T-helper 1 cell treated with Interleukin-12 subunit alpha and Interleukin-12 subunit beta and Interleukin-4 antibody, amounts not matched to agents 30 μg/mL and 1 μg/mL, for 36 hours (primary cell): Measurements from ENCODE around the gene C17orf50.

Experiments used
- H3K27ac Mint-ChIP-seq: one replicate; pipeline ENCODE4 v1.8.0; 2021; ENCODE audit warnings: mild to moderate bottlenecking, mixed read lengths
- H3K27me3 Mint-ChIP-seq: one replicate; pipeline ENCODE4 v1.8.0; 2021; ENCODE audit warnings: low read depth, mixed read lengths
- H3K36me3 Mint-ChIP-seq: one replicate; pipeline ENCODE4 v1.8.0; 2021; ENCODE audit warnings: low read depth, mixed read lengths
- H3K4me1 Mint-ChIP-seq: one replicate; pipeline ENCODE4 v1.8.0; 2021; ENCODE audit warnings: low read depth, mixed read lengths
- H3K4me3 Mint-ChIP-seq: one replicate; pipeline ENCODE4 v1.8.0; 2021; ENCODE audit warnings: mild to moderate bottlenecking, moderate library complexity, mixed read lengths
- H3K9me3 Mint-ChIP-seq: one replicate; pipeline ENCODE4 v1.8.0; 2021; ENCODE audit warnings: mixed read lengths

Gene C17orf50

DNA sequence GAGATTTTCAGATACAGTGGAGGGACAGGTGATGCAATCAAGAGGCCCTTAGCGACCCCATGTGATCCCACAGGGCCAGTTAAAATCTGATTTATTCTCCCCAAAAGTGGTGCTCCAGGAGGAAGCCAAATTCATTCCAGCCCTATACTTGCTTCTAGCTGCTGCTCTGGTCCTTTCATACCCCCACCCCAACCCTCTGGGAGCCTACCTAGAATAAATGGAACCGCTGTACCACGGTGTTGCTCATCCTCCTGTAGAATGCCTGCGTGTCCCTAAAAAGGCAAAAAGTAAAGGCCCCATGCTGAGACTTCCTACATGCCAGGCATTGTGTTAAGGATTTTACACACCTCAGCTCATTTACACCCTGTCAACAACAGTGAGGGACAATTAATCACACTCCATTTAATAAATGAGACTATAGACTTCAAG is 31.3 kb upstream of the C17orf50 start:
- H3K27ac Mint-ChIP-seq, result no peak overlapping the region
- peaks cover 30% of the 10 kb centered on the region for H3K36me3 Mint-ChIP-seq
- peaks cover 10% of the 10 kb centered on the region for H3K4me1 Mint-ChIP-seq
- peaks cover 26% of the 10 kb centered on the region for H3K27me3 Mint-ChIP-seq
- no peak overlapping the region for H3K4me3 Mint-ChIP-seq
- no peaks in the 10 kb centered on the region for H3K9me3 Mint-ChIP-seq

DNA sequence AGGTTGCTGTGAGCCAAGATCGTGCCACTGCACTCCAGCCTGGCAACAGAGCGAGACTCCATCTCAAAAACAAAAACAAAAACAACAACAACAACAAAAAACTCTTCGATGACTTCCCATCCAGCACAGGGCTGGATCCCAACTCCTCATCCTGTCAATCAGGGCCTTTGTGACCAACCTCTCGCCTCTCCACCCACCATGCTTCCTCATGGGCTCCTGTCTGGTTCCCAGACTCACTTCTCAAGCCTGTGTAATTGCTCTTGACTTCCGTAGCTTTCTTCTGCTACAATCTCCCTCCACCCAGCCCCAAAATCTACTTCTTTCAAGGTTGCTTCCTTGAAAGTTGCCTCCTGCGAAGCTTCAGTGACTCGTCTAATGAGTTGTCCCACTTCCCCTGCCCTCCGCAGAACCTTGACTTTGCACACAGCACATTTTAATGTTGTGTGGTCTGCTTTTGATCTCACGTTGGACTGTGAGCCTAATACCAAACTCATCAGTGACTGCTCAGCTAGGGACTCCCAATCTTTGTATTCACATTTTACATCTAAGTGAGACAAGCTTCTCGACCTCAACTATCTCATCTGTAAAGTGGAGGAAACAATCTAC is 30.2 kb upstream of the C17orf50 start:
- peak overlapping the region; percentile 40 for H3K4me3 Mint-ChIP-seq
- H3K27ac Mint-ChIP-seq, result no peak overlapping the region

GRCh38 chr17:35731239-35731916 is 29.3 kb upstream of the C17orf50 start, which contains the start of gene RASL10B:
RASL10B (plus strand) TSS chr17:35731639; CDS start chr17:35735185, 3,546 bp downstream.
- Mint-ChIP-seq H3K9me3 (no peaks in the 10 kb centered on the region), H3K4me1 (peaks cover 10% of the 10 kb centered on the region), H3K36me3 (peaks cover 15% of the 10 kb centered on the region), H3K4me3 (peak within 1 kb of the TSS; percentile 40), H3K27ac (no peak within 1 kb of the TSS), H3K27me3 (peaks cover 26% of the 10 kb centered on the region)

More for the DNA sequence above, 30.2 kb upstream of the C17orf50 start:
- Mint-ChIP-seq H3K36me3 (peaks cover 20% of the 10 kb centered on the region), H3K27me3 (peaks cover 26% of the 10 kb centered on the region), H3K4me1 (peaks cover 10% of the 10 kb centered on the region), H3K9me3 (no peaks in the 10 kb centered on the region)

GRCh38 chr17:35731917-35732805 is 28.5 kb upstream of the C17orf50 start:
- Mint-ChIP-seq H3K36me3 (peaks cover 15% of the 10 kb centered on the region), H3K9me3 (no peaks in the 10 kb centered on the region), H3K27ac (no peak overlapping the region), H3K27me3 (peaks cover 26% of the 10 kb centered on the region), H3K4me1 (peaks cover 10% of the 10 kb centered on the region), H3K4me3 (peak overlapping the region; percentile 31)

GRCh38 chr17:35732806-35733136 is 27.9 kb upstream of the C17orf50 start:
- peaks cover 26% of the 10 kb centered on the region for H3K27me3 Mint-ChIP-seq
- peaks cover 15% of the 10 kb centered on the region for H3K36me3 Mint-ChIP-seq
- H3K4me1 Mint-ChIP-seq, result peaks cover 10% of the 10 kb centered on the region
- no peak overlapping the region for H3K27ac Mint-ChIP-seq
- no peak overlapping the region for H3K4me3 Mint-ChIP-seq
- H3K9me3 Mint-ChIP-seq, result no peaks in the 10 kb centered on the region

- peaks cover 10% of the 10 kb centered on the region for H3K4me1 Mint-ChIP-seq
- peaks cover 12% of the 10 kb centered on the region for H3K36me3 Mint-ChIP-seq
- no peak overlapping the region for H3K27ac Mint-ChIP-seq
- peaks cover 26% of the 10 kb centered on the region for H3K27me3 Mint-ChIP-seq
- no peaks in the 10 kb centered on the region for H3K9me3 Mint-ChIP-seq
- H3K4me3 Mint-ChIP-seq, result no peak overlapping the region
Observed at GRCh38 chr17:35733366-35733765, 27.3 kb upstream of the C17orf50 start.

DNA sequence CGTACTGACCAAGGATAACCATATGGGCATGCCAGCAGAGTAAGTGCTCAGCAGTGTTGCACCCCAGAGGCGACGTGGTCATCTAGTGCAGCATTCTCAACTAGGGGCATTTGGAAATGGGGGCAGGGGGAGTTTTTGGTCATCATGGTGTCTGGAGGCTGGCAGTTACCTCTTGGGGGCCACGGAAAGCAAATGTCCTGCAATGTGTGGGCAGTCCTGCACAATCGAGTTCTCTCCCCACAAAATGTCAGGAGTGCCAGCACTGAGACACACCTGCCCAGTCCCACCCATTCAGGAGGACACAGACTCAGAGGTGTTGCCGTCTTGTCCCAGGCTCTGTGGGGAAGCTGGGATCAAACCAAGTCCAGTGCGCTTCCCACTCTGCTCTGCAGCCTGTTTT is 26.3 kb upstream of the C17orf50 start:
- no peaks in the 10 kb centered on the region for H3K9me3 Mint-ChIP-seq
- H3K4me3 Mint-ChIP-seq, result no peak overlapping the region
- peaks cover 10% of the 10 kb centered on the region for H3K4me1 Mint-ChIP-seq
- H3K36me3 Mint-ChIP-seq, result peaks cover 9% of the 10 kb centered on the region
- no peak overlapping the region for H3K27ac Mint-ChIP-seq
- H3K27me3 Mint-ChIP-seq, result peaks cover 30% of the 10 kb centered on the region

DNA sequence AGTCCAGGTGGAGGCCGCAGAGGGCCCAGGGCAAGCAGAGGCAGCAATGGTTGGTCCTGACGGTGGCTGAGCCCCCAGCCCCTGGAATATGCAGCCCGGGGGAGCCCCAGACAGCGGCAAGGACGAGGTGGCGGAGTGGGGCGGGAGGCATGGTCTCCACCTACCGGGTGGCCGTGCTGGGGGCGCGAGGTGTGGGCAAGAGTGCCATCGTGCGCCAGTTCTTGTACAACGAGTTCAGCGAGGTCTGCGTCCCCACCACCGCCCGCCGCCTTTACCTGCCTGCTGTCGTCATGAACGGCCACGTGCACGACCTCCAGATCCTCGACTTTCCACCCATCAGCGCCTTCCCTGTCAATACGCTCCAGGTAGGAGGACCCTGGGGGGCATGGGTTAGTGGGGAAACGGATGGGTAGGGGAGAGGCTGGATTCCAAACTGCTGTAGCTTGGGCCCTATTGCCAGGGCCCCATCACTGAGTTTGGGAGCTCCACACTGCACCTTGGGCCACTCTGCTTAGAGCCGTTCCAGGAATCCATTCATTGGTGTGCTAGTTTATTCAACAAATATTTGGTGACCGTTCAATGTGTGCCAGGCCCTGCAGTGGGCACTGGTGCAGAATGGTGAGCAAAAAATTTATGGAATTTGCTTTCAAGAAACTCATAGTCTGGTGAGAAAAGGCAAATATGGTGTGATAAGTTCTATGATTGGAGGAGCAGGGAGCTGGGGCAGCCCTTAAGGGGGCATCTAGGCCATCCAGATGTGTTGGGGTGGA is 25.5 kb upstream of the C17orf50 start:
- no peak overlapping the region for H3K27ac Mint-ChIP-seq
- H3K4me1 Mint-ChIP-seq, result peaks cover 12% of the 10 kb centered on the region
- H3K27me3 Mint-ChIP-seq, result peaks cover 38% of the 10 kb centered on the region
- no peaks in the 10 kb centered on the region for H3K9me3 Mint-ChIP-seq
- H3K36me3 Mint-ChIP-seq, result peaks cover 9% of the 10 kb centered on the region
- H3K4me3 Mint-ChIP-seq, result no peak overlapping the region

- H3K27me3 Mint-ChIP-seq, result peaks cover 36% of the 10 kb centered on the region
- no peaks in the 10 kb centered on the region for H3K9me3 Mint-ChIP-seq
- peaks cover 3% of the 10 kb centered on the region for H3K4me1 Mint-ChIP-seq
- H3K36me3 Mint-ChIP-seq, result peaks cover under 1% of the 10 kb centered on the region
- no peak overlapping the region for H3K4me3 Mint-ChIP-seq
- H3K27ac Mint-ChIP-seq, result no peak overlapping the region
Observed at GRCh38 chr17:35736236-35736635, 24.5 kb upstream of the C17orf50 start.

DNA sequence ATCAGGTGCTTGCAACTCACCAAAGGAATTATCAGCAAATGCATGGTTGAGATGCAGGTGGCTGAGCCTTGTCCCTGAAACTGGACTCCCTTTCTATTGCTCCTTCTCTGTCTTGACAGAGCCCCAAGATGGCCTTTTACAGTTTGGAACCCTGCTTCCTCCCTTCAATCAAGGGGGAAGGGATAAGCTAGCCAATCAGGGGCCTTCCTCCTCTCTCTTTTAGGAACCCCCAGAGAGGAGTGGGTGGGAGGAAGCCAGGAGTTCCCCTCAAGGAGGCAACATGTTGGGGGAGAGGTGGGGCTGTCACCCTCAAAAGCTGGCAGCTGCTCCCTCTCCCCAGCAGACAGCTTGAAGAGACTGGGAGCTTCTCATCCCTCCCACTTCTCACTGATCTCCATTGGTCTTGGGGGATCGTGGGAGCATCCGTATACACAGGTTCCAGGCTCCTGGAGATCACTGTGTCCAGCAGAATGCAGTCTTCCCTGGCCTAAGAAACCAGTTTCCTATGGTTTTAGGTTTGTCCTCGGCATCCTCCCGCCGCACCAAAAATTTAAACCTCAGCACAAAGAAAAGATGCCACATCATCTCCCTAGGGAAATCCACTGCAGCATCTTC is 22.1 kb upstream of the C17orf50 start:
- H3K4me1 Mint-ChIP-seq, result peaks cover 5% of the 10 kb centered on the region
- H3K27me3 Mint-ChIP-seq, result peaks cover 35% of the 10 kb centered on the region
- no peaks in the 10 kb centered on the region for H3K9me3 Mint-ChIP-seq
- no peak overlapping the region for H3K27ac Mint-ChIP-seq
- H3K4me3 Mint-ChIP-seq, result no peak overlapping the region
- no peaks in the 10 kb centered on the region for H3K36me3 Mint-ChIP-seq

GRCh38 chr17:35740216-35740615 is 20.5 kb upstream of the C17orf50 start:
- Mint-ChIP-seq H3K4me3 (no peak overlapping the region), H3K27me3 (peaks cover 38% of the 10 kb centered on the region), H3K36me3 (no peaks in the 10 kb centered on the region), H3K9me3 (no peaks in the 10 kb centered on the region), H3K27ac (no peak overlapping the region), H3K4me1 (peaks cover 5% of the 10 kb centered on the region)

DNA sequence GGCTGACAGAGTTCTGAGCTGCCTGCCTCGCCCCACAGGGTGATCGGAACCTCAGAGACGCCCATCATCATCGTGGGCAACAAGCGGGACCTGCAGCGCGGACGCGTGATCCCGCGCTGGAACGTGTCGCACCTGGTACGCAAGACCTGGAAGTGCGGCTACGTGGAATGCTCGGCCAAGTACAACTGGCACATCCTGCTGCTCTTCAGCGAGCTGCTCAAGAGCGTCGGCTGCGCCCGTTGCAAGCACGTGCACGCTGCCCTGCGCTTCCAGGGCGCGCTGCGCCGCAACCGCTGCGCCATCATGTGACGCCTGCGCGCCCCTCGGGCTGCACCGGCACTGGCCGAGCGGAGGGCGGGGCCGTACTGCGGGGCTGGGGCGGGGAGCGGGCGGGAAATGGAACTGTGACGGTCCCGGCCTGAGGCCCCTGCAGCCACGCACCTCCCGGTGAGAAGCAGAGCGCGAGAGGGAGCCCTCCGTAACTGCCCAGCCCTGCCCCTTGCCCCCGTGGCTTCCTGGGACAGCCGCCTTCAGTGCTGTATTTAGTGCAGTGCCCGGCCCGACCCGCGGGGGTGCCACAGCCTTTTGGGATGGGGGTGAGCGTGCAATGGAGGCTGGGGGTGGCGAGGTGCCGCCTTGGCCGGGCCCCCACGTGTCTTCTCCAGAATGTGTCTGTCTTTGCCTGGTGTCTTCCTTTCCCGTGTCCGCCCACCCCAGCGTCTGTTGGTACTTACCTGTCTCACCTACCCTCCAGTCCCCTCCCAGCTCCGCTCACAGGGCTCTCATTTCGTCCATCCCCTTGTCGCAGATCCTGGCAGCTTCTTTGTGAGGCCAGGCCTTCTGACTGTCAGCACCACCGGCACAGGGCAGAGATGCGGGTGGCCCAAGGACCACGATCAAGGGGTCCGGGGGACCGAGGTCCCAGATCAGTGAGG is 19.4 kb upstream of the C17orf50 start:
- peak overlapping the region; percentile 31 for H3K4me3 Mint-ChIP-seq
- peaks cover 38% of the 10 kb centered on the region for H3K27me3 Mint-ChIP-seq
- no peaks in the 10 kb centered on the region for H3K9me3 Mint-ChIP-seq
- no peak overlapping the region for H3K27ac Mint-ChIP-seq
- H3K36me3 Mint-ChIP-seq, result no peaks in the 10 kb centered on the region
- peaks cover 5% of the 10 kb centered on the region for H3K4me1 Mint-ChIP-seq

GRCh38 chr17:35742496-35742895 is 18.2 kb upstream of the C17orf50 start:
- H3K4me3 Mint-ChIP-seq, result no peak overlapping the region
- H3K9me3 Mint-ChIP-seq, result no peaks in the 10 kb centered on the region
- H3K27me3 Mint-ChIP-seq, result peaks cover 38% of the 10 kb centered on the region
- no peaks in the 10 kb centered on the region for H3K36me3 Mint-ChIP-seq
- no peak overlapping the region for H3K27ac Mint-ChIP-seq
- peaks cover 5% of the 10 kb centered on the region for H3K4me1 Mint-ChIP-seq
